GM23338 (cell line): ENCODE data around the gene BLZF1. TPM values are rescaled to one million over a fixed set of nuclear protein-coding genes. Genes with fewer than 3 reads are reported as not detected.

Experiments used
- ATAC-seq: fragments of 200-7000 bp; cut with Tn5 transposase; 3 replicates; pipeline ENCODE4 v1.9.1; 2020
- DNase-seq: peaks from one replicate; pipeline ENCODE4 v3.0.0-alpha.2; 2015; ENCODE audit warnings: low spot score
- H2AFZ ChIP-seq: fragments of 200-600 bp; sonication (generic); 2 replicates; pipeline ENCODE4 v1.8.0; 2016; ENCODE audit warnings: antibody characterized with exemption, mild to moderate bottlenecking, moderate library complexity
- H3F3A ChIP-seq: fragments of 200-600 bp; sonication (generic); replicated peaks from 2 replicates; pipeline ENCODE4 v1.8.0; 2017; ENCODE audit warnings: antibody characterized with exemption, mixed run types, low read depth
- H3K27ac ChIP-seq: fragments of 200-600 bp; sonication (generic); 2 replicates; pipeline ENCODE4 v1.6.1; 2016; ENCODE audit warnings: low read depth
- H3K27me3 ChIP-seq: fragments of 200-600 bp; sonication (generic); 2 replicates; pipeline ENCODE4 v1.8.0; 2016; ENCODE audit warnings: mild to moderate bottlenecking, mixed run types, moderate library complexity; ENCODE audit not compliant: insufficient read depth
- H3K36me3 ChIP-seq: fragments of 200-600 bp; sonication (generic); 2 replicates; pipeline ENCODE4 v1.8.0; 2016; ENCODE audit warnings: mild to moderate bottlenecking; ENCODE audit not compliant: insufficient read depth
- H3K4me1 ChIP-seq: fragments of 200-600 bp; sonication (generic); 2 replicates; pipeline ENCODE4 v1.8.0; 2016; ENCODE audit warnings: mild to moderate bottlenecking, moderate library complexity; ENCODE audit not compliant: insufficient read depth
- H3K4me2 ChIP-seq: fragments of 200-600 bp; sonication (generic); 2 replicates; pipeline ENCODE4 v1.7.1; 2017; ENCODE audit warnings: mixed run types
- H3K4me3 ChIP-seq: fragments of 200-600 bp; sonication (generic); 2 replicates; pipeline ENCODE4 v1.6.1; 2016; ENCODE audit warnings: mixed run types
- H3K79me2 ChIP-seq: fragments of 200-600 bp; sonication (generic); replicated peaks from 2 replicates; pipeline ENCODE4 v1.8.0; 2017; ENCODE audit warnings: mild to moderate bottlenecking; ENCODE audit not compliant: insufficient read depth
- H3K9me2 ChIP-seq: fragments of 200-600 bp; sonication (generic); 2 replicates; pipeline ENCODE4 v1.8.0; 2017; ENCODE audit not compliant: insufficient read depth
- H4K20me1 ChIP-seq: fragments of 200-600 bp; sonication (generic); replicated peaks from 2 replicates; pipeline ENCODE4 v1.8.0; 2017; ENCODE audit warnings: mild to moderate bottlenecking; ENCODE audit not compliant: insufficient read depth
- H3K27ac Mint-ChIP-seq: 2 replicates; pipeline ENCODE4 v1.8.0; 2020; ENCODE audit warnings: inconsistent platforms, mild to moderate bottlenecking, moderate library complexity, mixed read lengths
- H3K27me3 Mint-ChIP-seq: 3 replicates; pipeline ENCODE4 v1.8.0; 2022; ENCODE audit warnings: low read depth, mild to moderate bottlenecking, moderate library complexity, mixed read lengths, inconsistent platforms; ENCODE audit not compliant: insufficient read depth, poor library complexity
- H3K36me3 Mint-ChIP-seq: 3 replicates; pipeline ENCODE4 v1.8.0; 2021; ENCODE audit warnings: low read depth, mild to moderate bottlenecking, inconsistent platforms, moderate library complexity, mixed read lengths
- H3K4me1 Mint-ChIP-seq: 3 replicates; pipeline ENCODE4 v1.8.0; 2020; ENCODE audit warnings: mild to moderate bottlenecking, inconsistent platforms, mixed read lengths
- H3K4me3 Mint-ChIP-seq: 3 replicates; pipeline ENCODE4 v1.8.0; 2021; ENCODE audit warnings: moderate library complexity, mild to moderate bottlenecking, inconsistent platforms, mixed read lengths
- H3K9me3 Mint-ChIP-seq: 3 replicates; pipeline ENCODE4 v1.8.0; 2020; ENCODE audit warnings: moderate library complexity, mild to moderate bottlenecking, inconsistent platforms, mixed read lengths
- CREB1 ChIP-seq: fragments of 250-450 bp; sonication (Bioruptor Pico); IDR thresholded peaks from 2 replicates; pipeline ENCODE4 v1.5.0; 2020; ENCODE audit warnings: low read depth, mild to moderate bottlenecking, moderate library complexity
- EZH2 ChIP-seq: fragments of 200-600 bp; sonication (generic); IDR thresholded peaks from one replicate; pipeline ENCODE4 v1.8.0; 2017; ENCODE audit warnings: antibody characterized with exemption, mild to moderate bottlenecking, low read depth; ENCODE audit not compliant: unreplicated experiment
- EZH2phosphoT487 ChIP-seq: fragments of 200-600 bp; sonication (generic); IDR thresholded peaks from one replicate; pipeline ENCODE4 v1.8.1; 2018; ENCODE audit warnings: antibody characterized with exemption; ENCODE audit not compliant: unreplicated experiment
- JUNB ChIP-seq: IDR thresholded peaks from one replicate; pipeline ENCODE4 v1.6.1; 2016; ENCODE audit warnings: antibody characterized with exemption; ENCODE audit not compliant: unreplicated experiment
- NANOG ChIP-seq: IDR thresholded peaks from 2 replicates; pipeline ENCODE4 v1.6.1; 2016; ENCODE audit warnings: antibody characterized with exemption, borderline replicate concordance
- POLR2AphosphoS5 ChIP-seq: IDR thresholded peaks from 2 replicates; pipeline ENCODE4 v1.6.1; 2016; ENCODE audit warnings: antibody characterized with exemption, low read depth
- STAT1 ChIP-seq: IDR thresholded peaks from one replicate; pipeline ENCODE4 v1.6.1; 2016; ENCODE audit warnings: antibody characterized with exemption; ENCODE audit not compliant: unreplicated experiment
- ZNF114 ChIP-seq: fragments of 250-450 bp; sonication (Bioruptor Pico); IDR thresholded peaks from 2 replicates; pipeline ENCODE4 v1.5.0; 2020; ENCODE audit warnings: mild to moderate bottlenecking, moderate library complexity
- ZNF331 ChIP-seq: fragments of 250-450 bp; sonication (Bioruptor Pico); IDR thresholded peaks from 2 replicates; pipeline ENCODE4 v1.5.0; 2020; ENCODE audit warnings: low read depth, mild to moderate bottlenecking, moderate library complexity
- polyA plus RNA-seq: library from polyadenylated mRNA; unstranded; fragments of >200 nt; fragmentation: Nextera tagmentation; extraction: Ambion mirVana; gene quantifications from 2 replicates; pipeline ENCODE4 v1.2.1, GENCODE V29; 2016
- total RNA-seq: library from RNA; depleted of rRNA; stranded (reverse); fragments of >200 nt; shearing (Covaris generic); gene quantifications from 2 replicates; pipeline ENCODE4 v1.2.3, GENCODE V29; 2014
- TF ChIP-seq, protein P1 (sequence below): IDR thresholded peaks from one replicate; pipeline ENCODE4 v1.6.1; 2018; ENCODE audit warnings: antibody characterized with exemption; ENCODE audit not compliant: unreplicated experiment
- TF ChIP-seq, protein P2 (sequence below), 2 experiments: fragments of 200-600 bp in 1 of 2; sonication (generic) in 1 of 2; conservative IDR thresholded peaks; 2 replicates each; pipeline versions ENCODE4 v1.5.1 to v1.6.1; 2016 to 2017; ENCODE audit warnings: antibody characterized with exemption in 2 of 2, low read depth in 2 of 2, mild to moderate bottlenecking in 2 of 2, moderate library complexity in 1 of 2
- TF ChIP-seq, protein P3 (sequence below): fragments of 250-450 bp; sonication (Bioruptor Pico); IDR thresholded peaks from 2 replicates; pipeline ENCODE4 v1.5.0; 2020; ENCODE audit warnings: mild to moderate bottlenecking, moderate library complexity
- TF ChIP-seq, protein P4 (sequence below): IDR thresholded peaks from 2 replicates; pipeline ENCODE4 v1.6.1; 2016; ENCODE audit warnings: antibody characterized with exemption

Gene BLZF1
- total and polyA plus RNA-seq, 2 experiments from 2014 or later: 9.5 to 14.5 TPM

DNA sequence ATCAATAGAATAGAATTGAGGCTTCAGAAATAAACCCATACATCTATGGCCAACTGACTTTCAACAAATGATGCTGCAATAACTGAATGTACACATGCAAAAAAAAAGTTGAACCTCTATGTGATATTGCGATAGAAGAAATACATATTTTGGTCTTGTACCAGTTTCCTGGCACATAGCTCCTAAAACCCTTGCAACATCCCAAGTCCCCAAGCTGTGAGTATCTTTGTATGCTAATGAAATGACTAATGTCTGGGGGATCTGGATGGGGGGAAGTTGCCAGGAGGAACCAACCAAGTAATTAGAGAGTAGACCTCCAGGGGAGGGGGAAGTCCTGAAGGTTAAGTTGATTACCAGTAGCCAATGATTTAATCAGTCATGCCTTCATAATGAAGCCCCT is 24.4 kb downstream of the BLZF1 start:
- H3F3A ChIP-seq: no peaks in the 10 kb centered on the region
- peaks cover 3% of the 10 kb centered on the region; the same call in 1 of the 2 replicates for H3K36me3 ChIP-seq
- no peaks in the 10 kb centered on the region for H3K9me2 ChIP-seq
- H2AFZ ChIP-seq: no peak overlapping the region
- no peak overlapping the region for H3K27ac ChIP-seq
- H3K4me2 ChIP-seq: no peak overlapping the region
- 0 out of 2 replicates have a peak, but pooled peaks cover 3% of the 10 kb centered on the region for H4K20me1 ChIP-seq
- Mint-ChIP-seq H3K36me3 (peaks cover 17% of the 10 kb centered on the region; the same call in 2 of the 3 replicates), H3K27me3 (no peaks in the 10 kb centered on the region), H3K9me3 (no peaks in the 10 kb centered on the region; the same call in 2 of the 3 replicates), H3K27ac (no peak overlapping the region), H3K4me1 (no peaks in the 10 kb centered on the region), H3K4me3 (no peak overlapping the region)
- no peak for DNase-seq
- no peak overlapping the region for H3K4me3 ChIP-seq
- ATAC-seq: no peak
- no peaks in the 10 kb centered on the region for H3K79me2 ChIP-seq
- TF ChIP-seq, protein P1, sequence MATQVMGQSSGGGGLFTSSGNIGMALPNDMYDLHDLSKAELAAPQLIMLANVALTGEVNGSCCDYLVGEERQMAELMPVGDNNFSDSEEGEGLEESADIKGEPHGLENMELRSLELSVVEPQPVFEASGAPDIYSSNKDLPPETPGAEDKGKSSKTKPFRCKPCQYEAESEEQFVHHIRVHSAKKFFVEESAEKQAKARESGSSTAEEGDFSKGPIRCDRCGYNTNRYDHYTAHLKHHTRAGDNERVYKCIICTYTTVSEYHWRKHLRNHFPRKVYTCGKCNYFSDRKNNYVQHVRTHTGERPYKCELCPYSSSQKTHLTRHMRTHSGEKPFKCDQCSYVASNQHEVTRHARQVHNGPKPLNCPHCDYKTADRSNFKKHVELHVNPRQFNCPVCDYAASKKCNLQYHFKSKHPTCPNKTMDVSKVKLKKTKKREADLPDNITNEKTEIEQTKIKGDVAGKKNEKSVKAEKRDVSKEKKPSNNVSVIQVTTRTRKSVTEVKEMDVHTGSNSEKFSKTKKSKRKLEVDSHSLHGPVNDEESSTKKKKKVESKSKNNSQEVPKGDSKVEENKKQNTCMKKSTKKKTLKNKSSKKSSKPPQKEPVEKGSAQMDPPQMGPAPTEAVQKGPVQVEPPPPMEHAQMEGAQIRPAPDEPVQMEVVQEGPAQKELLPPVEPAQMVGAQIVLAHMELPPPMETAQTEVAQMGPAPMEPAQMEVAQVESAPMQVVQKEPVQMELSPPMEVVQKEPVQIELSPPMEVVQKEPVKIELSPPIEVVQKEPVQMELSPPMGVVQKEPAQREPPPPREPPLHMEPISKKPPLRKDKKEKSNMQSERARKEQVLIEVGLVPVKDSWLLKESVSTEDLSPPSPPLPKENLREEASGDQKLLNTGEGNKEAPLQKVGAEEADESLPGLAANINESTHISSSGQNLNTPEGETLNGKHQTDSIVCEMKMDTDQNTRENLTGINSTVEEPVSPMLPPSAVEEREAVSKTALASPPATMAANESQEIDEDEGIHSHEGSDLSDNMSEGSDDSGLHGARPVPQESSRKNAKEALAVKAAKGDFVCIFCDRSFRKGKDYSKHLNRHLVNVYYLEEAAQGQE: no peak
- no peak for TF ChIP-seq JUNB
- no peak for TF ChIP-seq EZH2phosphoT487
- TF ChIP-seq EZH2: no peak
- no peak for TF ChIP-seq STAT1
- TF ChIP-seq, protein P2, sequence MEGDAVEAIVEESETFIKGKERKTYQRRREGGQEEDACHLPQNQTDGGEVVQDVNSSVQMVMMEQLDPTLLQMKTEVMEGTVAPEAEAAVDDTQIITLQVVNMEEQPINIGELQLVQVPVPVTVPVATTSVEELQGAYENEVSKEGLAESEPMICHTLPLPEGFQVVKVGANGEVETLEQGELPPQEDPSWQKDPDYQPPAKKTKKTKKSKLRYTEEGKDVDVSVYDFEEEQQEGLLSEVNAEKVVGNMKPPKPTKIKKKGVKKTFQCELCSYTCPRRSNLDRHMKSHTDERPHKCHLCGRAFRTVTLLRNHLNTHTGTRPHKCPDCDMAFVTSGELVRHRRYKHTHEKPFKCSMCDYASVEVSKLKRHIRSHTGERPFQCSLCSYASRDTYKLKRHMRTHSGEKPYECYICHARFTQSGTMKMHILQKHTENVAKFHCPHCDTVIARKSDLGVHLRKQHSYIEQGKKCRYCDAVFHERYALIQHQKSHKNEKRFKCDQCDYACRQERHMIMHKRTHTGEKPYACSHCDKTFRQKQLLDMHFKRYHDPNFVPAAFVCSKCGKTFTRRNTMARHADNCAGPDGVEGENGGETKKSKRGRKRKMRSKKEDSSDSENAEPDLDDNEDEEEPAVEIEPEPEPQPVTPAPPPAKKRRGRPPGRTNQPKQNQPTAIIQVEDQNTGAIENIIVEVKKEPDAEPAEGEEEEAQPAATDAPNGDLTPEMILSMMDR (conservative IDR thresholded peaks at IDR 0.05; ENCODE audit: low read depth in 2 of 2): no peak
- TF ChIP-seq, protein P3, sequence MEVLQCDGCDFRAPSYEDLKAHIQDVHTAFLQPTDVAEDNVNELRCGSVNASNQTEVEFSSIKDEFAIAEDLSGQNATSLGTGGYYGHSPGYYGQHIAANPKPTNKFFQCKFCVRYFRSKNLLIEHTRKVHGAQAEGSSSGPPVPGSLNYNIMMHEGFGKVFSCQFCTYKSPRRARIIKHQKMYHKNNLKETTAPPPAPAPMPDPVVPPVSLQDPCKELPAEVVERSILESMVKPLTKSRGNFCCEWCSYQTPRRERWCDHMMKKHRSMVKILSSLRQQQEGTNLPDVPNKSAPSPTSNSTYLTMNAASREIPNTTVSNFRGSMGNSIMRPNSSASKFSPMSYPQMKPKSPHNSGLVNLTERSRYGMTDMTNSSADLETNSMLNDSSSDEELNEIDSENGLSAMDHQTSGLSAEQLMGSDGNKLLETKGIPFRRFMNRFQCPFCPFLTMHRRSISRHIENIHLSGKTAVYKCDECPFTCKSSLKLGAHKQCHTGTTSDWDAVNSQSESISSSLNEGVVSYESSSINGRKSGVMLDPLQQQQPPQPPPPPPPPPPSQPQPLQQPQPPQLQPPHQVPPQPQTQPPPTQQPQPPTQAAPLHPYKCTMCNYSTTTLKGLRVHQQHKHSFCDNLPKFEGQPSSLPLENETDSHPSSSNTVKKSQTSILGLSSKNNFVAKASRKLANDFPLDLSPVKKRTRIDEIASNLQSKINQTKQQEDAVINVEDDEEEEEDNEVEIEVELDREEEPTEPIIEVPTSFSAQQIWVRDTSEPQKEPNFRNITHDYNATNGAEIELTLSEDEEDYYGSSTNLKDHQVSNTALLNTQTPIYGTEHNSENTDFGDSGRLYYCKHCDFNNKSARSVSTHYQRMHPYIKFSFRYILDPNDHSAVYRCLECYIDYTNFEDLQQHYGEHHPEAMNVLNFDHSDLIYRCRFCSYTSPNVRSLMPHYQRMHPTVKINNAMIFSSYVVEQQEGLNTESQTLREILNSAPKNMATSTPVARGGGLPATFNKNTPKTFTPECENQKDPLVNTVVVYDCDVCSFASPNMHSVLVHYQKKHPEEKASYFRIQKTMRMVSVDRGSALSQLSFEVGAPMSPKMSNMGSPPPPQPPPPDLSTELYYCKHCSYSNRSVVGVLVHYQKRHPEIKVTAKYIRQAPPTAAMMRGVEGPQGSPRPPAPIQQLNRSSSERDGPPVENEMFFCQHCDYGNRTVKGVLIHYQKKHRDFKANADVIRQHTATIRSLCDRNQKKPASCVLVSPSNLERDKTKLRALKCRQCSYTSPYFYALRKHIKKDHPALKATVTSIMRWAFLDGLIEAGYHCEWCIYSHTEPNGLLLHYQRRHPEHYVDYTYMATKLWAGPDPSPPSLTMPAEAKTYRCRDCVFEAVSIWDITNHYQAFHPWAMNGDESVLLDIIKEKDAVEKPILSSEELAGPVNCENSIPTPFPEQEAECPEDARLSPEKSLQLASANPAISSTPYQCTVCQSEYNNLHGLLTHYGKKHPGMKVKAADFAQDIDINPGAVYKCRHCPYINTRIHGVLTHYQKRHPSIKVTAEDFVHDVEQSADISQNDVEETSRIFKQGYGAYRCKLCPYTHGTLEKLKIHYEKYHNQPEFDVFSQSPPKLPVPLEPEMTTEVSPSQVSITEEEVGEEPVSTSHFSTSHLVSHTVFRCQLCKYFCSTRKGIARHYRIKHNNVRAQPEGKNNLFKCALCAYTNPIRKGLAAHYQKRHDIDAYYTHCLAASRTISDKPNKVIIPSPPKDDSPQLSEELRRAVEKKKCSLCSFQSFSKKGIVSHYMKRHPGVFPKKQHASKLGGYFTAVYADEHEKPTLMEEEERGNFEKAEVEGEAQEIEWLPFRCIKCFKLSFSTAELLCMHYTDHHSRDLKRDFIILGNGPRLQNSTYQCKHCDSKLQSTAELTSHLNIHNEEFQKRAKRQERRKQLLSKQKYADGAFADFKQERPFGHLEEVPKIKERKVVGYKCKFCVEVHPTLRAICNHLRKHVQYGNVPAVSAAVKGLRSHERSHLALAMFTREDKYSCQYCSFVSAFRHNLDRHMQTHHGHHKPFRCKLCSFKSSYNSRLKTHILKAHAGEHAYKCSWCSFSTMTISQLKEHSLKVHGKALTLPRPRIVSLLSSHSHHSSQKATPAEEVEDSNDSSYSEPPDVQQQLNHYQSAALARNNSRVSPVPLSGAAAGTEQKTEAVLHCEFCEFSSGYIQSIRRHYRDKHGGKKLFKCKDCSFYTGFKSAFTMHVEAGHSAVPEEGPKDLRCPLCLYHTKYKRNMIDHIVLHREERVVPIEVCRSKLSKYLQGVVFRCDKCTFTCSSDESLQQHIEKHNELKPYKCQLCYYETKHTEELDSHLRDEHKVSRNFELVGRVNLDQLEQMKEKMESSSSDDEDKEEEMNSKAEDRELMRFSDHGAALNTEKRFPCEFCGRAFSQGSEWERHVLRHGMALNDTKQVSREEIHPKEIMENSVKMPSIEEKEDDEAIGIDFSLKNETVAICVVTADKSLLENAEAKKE (CRISPR knock-in tag): no peak
- no peak for TF ChIP-seq ZNF331
- no peak for TF ChIP-seq ZNF114 (CRISPR knock-in tag)
- no peak for TF ChIP-seq CREB1 (CRISPR knock-in tag)
- TF ChIP-seq, protein P4, sequence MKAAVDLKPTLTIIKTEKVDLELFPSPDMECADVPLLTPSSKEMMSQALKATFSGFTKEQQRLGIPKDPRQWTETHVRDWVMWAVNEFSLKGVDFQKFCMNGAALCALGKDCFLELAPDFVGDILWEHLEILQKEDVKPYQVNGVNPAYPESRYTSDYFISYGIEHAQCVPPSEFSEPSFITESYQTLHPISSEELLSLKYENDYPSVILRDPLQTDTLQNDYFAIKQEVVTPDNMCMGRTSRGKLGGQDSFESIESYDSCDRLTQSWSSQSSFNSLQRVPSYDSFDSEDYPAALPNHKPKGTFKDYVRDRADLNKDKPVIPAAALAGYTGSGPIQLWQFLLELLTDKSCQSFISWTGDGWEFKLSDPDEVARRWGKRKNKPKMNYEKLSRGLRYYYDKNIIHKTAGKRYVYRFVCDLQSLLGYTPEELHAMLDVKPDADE: no peak
- TF ChIP-seq POLR2AphosphoS5: no peak
- no peak for TF ChIP-seq NANOG
- no peaks in the 10 kb centered on the region for H3K4me1 ChIP-seq
- no peaks in the 10 kb centered on the region for H3K27me3 ChIP-seq
